HG02798 (cell line): Measurements from ENCODE around the gene EMX2.

Experiments used
- ATAC-seq: cut with Tn5 transposase; IDR thresholded peaks from one replicate; pipeline ENCODE4 v1.9.1; 2021; ENCODE audit warnings: mild to moderate bottlenecking; ENCODE audit not compliant: unreplicated experiment, poor library complexity

Gene EMX2

GRCh38 chr10:117531371-117532002 lies 11.1 kb upstream of the EMX2 start:
- no peak for ATAC-seq

DNA sequence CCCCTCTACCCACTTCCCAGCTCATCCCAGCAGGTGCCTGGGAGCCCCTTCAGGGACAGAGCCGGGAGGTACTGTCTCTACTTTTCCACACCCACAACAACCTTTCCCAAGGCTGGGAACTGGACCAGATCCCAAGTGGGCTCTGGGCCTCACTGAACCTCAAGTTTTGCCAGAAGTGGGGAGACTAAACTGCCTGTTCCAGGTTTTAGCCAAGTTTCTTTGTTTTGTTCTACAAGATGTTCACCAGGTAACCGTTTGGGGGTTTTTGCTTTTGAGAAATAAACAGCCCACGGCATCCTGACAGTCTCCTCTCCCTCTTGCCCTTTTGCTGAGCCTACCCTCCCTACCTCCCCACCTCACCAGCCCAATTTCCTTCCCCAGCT lies 10.6 kb upstream of the EMX2 start:
- ATAC-seq: no peak

GRCh38 chr10:117532451-117533107 lies 10.0 kb upstream of the EMX2 start:
- ATAC-seq: no peak

GRCh38 chr10:117533507-117534281 lies 8.9 kb upstream of the EMX2 start:
- ATAC-seq: no peak

GRCh38 chr10:117534321-117535297 lies 7.9 kb upstream of the EMX2 start:
- ATAC-seq: no peak

- ATAC-seq: no peak
Measured at GRCh38 chr10:117535298-117536071, 7.1 kb upstream of the EMX2 start.

DNA sequence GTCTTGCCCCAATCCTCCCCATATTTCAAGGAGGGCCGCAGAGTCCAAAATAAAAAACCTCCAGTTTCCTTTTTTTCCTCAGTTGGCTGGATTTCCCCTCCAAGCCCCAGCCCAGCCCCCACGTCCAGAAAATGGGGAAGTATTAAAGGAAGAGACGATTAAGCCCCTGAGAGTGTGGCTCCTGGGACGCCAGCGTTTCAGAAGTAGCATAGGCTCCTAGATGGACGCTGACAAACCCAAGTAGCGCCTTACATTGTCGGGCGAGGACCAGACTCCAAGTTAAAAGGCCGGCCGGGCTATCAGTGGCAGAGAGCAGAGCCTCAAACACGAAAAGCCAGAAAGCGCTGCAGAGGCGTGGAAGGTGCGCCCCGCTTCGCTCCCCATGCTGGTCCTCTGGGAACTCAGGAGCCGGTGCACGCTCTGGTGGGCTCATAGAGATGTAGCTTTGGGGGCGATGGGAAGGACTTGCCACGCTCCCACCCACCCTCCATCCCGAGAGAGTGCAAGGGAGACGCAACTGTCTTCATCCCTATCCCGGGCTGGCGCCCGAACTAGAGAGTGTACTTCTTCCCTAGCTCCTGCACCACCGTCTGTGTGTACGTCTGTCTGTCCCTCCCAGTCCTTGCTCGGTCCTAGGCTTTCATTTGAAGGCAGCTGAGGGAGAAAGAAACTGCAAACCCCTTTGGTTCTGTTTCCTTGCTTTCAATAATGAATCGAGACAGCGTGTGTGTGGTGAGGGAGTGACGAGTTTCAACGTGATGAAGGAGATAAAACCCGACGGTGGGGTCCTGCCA lies 6.3 kb upstream of the EMX2 start:
- no peak for ATAC-seq

- ATAC-seq: no peak
Measured at GRCh38 chr10:117536866-117537435, 5.6 kb upstream of the EMX2 start.

GRCh38 chr10:117537436-117537903 lies 5.1 kb upstream of the EMX2 start:
- ATAC-seq: peak; percentile 47

DNA sequence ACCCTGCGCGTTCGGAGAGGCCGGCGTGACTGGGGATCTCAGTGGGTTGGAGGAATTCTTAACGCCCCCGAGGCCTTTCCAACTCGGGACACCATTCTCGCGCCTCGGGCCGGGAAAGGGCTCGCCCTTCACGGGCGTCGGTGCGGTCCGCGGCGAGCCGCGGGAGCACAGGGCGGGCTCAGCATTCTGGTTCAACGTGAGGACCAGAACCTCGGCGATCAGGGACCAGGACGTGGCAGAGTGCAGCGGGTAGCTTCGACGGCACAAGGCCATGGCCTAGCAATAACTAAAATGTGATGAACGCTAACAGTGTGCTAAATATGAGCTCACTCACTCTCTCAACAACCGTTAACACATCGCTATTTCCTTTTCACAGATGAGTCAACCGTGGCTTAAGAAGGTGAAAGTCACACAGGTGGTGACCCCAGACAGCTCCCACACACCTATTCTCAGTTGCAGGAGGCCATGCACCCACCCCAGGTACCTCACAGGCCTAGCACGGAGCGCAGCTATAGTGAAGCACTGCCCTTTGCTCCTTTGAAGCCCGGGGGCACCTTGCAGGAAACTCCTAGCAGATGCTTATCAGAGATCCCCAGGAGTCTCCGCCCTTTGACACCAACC lies 4.5 kb upstream of the EMX2 start:
- ATAC-seq: peak; percentile 76

GRCh38 chr10:117539361-117539773 lies 3.2 kb upstream of the EMX2 start:
- no peak for ATAC-seq

- ATAC-seq: no peak
Measured at GRCh38 chr10:117539903-117540639, 2.5 kb upstream of the EMX2 start.

- ATAC-seq: no peak
Measured at GRCh38 chr10:117540640-117541404, 1.7 kb upstream of the EMX2 start.

DNA sequence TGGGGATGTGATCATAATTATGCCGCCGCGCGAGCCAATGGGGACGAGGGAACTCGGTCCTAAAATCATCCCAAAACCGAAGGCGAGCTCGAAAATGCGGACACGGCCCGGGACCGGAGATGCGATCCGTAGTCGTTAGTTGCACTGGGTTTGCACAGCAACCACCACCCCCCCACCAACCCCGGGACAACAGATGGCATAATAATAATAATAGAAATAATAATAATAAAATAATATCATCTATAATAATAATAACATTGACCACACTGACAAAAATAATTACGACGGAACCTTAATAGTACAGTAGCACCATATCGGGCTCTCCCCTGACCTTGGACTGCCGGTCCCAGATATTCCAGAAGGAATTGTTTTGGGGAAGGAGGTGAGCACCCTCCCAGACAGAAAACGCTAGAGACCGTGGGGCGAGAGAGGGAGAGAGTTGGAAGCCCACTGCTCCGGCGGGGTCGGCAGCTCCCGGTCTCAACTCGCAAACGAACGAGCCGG lies 1.1 kb upstream of the EMX2 start:
- no peak for ATAC-seq

GRCh38 chr10:117541909-117542705 lies 439 bp upstream of the EMX2 start:
- no peak for ATAC-seq
